NCI-H1694 (cell line): ENCODE results near the gene PAK5.

Experiments
- DNase-seq: peaks from one replicate; lab custom pipeline; 2025; lab: John Stamatoyannopoulos, UW

Gene PAK5

DNA sequence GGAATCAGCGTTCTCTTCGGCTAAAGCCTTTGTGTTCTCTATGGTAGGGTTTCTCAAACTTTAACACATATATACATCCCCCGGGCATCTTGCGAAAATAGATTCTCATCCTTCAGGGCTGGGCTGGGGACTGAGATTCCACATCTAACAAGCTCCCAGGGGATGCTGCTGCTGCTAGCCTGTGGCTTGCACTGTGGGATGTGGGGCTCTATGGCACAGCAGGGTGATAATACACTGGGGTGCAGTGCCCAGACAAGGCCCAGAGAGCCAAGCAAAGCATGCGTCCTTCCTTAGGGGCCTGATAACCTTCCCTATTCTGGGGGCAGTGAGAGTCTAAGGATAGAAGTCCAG, 222.4 kb downstream of the PAK5 start:
- no peak for DNase-seq

DNA sequence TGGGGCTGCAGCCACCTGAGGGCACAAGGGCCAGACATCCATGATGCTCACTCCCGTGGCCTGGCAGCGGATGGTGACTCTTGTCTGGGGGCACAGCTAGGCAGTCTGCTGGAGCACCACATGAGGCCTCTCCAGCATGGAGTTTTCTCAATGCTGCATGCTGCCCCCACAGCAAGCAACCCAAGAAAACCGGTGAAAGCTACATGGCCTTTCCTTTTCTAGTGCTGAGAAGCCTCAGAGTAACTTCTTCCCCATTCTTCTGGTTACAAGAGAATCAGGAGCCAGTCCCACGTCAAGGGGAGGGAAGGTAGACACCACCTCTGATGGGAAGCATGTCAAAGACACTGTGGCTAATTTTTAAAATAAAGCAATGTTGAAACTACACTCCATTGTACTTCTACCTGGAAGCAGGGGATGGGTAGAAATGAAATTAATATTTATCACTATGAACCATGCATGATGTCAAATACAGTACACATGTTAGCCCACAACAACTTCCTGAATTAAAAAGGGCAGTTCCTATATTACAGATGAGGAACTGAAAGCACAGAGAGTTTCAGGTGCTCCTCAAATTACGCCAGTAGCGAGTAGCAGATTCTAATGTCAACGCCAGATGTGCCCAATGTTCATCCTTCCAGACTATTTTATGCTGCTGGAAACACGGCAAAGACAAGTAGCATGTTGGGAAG, 223.0 kb downstream of the PAK5 start:
- DNase-seq: no peak

DNA sequence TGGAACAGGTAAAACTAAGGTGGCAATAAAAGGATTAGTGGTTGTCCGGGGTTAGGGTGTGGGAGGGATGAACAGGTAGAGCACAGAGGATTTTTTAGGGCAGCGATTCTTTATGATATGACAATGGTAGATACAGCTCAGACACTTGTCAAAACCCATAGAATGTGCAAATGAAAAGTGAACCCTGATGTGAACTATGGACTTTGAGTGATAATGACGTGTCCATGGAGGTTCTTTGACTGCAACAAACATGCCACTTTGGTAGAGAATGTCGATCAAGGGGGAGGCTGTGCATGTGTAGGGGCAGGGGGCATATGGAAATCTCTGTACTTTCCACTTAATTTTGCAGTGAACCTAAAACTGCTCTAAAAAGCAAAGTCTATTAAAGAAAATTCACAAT, 223.8 kb downstream of the PAK5 start:
- no peak for DNase-seq

DNA sequence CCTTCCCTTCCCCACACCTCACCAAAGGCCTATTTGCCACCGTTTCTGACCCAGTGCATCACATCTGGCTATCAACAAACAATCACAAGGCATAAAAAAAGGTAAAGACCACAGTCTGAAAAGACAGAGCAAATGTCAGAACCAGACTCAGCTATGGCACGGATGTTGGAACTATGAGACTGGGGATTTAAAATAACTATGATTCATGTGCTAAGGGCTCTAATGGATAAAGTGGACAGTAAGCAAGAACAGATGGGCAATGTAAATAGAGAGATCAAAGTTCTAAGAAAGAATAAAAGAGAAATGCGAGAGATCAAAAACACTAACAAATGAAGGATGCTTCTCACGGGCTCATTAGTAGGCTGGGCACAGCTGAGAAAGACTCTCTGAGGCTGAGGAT, 225.0 kb downstream of the PAK5 start:
- DNase-seq: no peak

DNA sequence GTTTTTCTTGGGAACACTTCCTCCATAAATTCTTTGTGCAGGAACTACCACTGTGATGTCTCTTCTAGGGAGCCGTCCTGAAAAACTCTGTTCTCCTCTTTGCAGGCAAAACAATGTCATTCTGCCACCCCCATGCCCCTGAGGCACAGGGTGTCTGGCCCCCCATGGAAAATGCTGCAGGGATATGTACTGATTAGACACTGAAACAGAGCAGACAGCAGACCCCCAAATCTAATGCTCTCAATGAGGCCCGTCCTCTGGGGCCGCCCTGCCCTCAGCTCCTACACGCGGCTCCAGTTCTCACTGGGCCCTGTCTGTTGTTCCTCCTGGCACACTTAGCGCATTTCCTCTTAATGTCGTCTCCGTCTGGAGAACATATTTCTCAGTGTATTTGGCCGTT, 227.0 kb downstream of the PAK5 start:
- no peak for DNase-seq

DNA sequence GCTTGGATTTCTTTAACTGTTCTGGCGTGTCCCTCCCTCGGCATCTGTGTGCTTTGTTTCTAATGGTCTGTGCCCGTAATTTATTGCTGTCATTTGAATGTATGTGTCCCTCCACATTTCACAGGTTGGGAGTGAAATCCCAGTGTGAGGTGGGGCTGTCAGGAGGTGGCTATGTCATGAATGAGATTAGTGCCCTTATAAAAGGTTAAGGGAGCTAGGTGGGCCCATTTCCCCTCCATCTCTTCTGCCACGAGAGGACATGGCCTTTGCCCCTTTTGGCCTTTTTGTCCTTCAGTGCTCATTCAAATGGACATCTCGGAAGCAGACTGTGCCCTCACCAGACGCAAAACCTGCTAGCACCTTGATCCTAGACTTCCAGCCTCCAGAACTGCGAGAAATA, 228.2 kb downstream of the PAK5 start:
- DNase-seq: no peak

DNA sequence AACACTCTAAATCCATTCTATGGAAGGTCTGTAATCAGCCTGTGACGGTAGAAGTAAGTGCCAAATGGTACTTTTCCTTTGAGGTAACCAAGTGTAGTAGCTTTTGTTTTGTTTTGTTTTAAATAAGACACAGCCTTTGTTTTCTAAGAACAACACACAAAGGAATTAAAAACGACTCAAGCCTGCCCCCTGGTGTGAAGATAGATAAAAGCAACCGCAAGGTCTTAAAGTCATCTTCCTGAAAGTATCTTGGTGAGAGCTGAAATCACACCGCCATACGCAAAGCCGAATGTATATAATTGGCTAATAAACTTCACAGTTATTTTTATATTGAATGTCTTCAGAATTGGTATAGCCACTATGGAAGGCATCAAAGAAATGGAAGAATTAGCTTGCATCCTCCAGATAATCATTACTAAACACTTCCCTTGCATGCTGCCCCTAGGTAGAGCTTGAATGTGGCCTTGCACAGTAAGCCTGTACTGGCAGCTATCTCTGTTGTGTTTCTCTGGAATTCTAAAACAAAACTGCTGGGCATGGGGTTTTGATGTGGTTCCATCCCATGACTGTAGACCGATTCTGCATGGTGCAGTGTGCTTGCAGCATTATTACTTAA, 228.9 kb downstream of the PAK5 start:
- peak; percentile 42 for DNase-seq

DNA sequence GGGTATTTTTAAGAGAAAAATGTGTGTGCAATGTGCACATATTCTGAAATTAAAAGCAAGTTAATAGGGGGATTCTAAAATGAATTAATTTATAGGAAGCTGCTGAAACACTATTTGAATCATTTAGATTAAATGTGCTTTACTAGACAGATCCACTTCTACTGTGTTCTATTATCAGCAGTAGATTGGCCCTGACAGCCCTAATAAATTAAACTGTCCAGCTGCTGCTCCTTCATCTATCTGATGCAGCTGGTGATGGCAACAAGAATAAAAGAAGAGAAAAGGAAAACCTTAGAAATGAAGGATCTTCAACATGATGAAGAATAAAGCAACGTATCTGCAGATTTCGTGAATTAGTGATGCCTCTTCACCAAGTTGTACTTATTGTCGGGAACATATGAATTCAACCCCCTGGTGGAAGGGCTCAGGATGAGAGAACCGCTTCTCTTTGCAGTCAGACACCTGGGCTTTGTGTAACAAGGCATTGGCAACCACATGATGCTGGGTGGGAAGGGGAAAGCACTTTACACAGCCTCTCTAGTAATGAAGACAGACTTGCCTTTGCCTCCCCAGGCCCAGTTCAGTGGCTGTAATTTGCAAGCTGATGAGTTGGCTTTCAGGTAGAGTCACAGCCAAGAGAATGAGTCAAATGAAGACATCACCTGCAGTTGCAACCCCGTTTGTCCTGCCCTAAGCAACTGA, 230.1 kb downstream of the PAK5 start:
- DNase-seq: no peak

DNA sequence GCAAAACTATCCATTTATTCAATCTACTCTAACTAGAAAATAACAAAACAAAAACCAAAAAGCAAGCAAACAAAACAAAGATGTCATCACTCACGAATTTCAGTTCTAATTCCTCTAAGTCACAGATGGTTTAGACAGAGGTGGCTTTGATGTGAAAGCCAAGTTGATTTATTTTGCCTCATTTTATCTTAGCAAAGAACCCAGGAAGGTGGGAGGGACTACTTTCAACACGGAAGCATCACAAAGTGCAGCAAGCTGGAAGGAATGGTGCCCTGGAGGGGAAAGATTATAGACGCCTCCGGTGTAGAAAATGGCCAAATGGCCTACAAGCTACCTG, 236.1 kb downstream of the PAK5 start:
- no peak for DNase-seq

DNA sequence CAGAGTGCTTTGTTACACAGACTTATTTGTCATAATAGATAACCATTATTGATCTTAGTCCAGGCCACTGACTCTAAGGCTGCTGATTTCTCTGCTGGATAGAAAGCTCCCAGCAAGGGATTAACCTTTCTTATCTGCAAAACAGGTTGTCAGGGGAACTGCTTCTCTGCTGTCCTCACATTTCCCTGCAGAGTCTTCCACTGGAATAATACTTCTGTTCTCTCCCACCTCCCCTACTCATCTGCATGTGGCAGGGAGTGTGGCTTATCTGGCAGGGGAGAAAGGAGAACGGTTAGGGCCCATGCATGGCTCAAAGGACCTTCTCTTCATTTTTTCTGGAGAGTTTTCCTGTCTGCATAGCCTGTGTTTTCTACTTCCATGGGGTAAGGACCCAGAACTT, 238.3 kb downstream of the PAK5 start:
- no peak for DNase-seq

DNA sequence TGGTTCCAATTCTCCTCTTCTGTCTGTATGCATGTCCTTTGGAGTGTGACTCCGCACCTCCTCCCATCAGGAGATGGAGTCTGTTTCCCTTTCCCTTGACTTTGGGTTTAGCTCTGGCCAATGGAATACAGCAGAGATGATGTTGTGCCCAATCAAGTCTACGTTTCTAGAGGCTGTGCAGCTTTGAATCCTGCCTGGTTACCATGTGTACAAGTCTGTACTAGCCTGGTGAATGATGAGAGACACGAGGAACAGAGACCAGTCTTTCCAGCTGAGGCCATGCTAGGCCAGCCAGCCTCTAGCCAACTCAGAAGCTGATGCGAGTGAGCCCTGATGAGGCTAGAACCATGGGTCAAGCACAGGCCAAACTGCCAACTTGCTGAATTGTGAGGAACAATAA, 241.3 kb downstream of the PAK5 start:
- no peak for DNase-seq

DNA sequence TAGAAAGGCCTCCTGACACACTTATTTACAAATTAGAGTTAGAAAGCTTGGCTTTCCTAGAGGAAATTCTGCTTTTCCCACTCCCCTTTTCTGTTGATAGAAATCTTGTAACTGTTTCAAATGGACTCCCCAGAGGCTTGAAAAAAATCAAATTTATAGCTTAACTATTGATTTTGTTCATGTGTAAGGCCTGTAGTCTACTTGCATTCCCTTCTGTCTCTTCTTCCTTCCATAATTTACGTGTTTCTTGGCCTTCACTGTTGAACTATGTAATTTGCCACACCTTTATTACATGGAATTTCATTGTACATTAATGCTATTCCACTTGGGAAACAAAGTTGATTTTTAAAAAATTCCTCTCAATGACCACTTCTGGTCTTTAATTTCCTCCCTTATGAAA, 243.1 kb downstream of the PAK5 start:
- no peak for DNase-seq

DNA sequence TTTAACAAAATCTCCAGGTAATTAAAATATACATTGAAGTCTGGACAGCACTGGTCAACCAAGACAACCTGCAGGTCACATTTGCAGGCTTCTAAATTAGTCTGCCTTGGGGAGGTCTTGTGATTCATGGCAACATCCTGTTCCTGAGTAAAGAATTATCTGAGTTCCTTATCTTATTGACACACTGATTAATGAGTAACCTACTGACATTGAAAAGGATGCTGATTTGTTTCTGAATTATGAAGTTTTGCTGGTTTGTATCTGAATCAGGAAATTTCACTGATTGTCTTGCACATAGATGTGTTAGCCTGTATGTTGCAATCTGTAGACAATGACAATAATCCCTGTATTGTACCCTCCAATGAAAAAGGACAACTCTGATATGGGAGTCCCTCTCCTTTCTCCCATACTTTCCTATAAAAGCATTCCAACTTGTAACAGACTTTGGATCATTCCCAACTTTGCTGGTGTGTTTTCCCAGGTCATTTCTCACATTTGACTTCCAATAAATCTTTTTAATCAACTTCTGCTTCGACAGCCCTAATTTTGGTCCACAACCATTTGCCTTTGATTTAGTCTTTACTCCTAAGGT, 244.5 kb downstream of the PAK5 start:
- no peak for DNase-seq

DNA sequence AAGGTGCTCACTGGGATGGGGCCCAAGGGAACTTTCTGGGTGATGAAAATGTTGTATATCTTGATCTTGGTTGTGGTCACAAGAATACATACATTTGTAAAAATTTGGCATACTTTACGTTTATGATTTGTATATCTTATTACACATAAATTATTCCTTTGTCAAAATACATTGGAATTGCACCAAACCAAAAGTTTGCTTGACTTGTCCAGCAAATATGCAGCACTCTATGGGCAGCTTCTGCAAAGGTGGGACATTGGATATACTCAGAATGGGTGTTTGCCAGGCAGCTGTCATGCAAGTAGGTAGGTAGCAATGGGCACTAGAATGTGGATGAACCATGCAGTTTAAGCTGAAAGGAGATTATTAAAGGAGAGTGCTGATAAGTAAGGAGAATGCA, 246.5 kb downstream of the PAK5 start:
- no peak for DNase-seq

DNA sequence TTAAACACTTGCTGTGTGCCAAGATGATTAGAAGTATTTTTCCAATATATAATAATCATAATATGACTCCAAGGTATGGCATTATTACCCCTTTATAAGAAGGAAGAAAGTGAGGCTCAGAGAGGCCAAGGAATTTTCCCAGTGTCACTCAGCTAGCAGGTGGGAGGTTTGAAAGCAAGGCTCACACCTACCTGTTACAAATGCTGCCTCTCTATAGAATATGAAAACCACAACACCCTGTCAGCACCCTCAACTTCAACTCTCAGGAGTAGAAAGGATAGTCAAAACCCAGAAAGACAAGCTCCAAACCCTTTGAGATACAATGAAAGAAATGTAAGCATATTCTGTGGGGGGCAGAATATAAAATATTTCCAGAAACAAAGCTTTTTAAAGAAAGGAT, 247.8 kb downstream of the PAK5 start:
- no peak for DNase-seq

DNA sequence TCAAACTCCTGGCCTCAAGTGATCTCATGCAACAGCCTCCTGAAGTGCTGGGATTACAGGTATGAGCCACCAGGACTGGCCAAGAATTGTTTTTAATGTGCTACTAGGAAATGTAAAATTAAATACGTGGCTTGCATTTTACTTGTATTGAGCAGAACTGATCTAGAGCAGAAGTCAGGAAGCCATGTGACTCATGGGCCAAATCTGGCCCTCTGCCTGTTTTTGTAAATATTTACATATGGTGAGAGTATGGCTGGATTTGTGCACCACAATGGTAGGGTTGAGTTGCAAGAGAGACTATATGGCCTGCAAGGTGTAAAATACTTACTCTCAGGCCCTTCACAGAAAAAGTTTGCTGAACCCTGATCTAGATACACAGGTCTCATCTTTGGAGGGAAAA, 248.7 kb downstream of the PAK5 start:
- no peak for DNase-seq

DNA sequence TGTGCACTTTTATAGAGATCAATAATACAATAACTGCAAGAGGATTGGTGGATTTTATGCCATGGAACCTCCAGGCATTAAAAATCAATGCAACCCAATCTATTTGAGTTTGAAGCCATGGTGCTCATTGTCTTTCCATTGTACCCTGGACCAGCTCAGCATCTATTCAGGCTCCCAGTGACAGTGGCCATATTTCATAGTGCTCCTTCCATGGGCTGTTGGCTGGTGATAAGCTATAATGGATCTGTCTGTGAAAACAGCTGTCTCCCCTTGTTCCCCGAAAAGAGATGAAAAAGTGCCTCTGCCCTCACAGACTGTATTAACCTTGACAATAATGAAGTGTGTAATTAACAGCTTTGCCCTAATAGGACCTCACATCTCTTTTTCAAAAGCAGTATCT, 250.2 kb downstream of the PAK5 start:
- DNase-seq: no peak

DNA sequence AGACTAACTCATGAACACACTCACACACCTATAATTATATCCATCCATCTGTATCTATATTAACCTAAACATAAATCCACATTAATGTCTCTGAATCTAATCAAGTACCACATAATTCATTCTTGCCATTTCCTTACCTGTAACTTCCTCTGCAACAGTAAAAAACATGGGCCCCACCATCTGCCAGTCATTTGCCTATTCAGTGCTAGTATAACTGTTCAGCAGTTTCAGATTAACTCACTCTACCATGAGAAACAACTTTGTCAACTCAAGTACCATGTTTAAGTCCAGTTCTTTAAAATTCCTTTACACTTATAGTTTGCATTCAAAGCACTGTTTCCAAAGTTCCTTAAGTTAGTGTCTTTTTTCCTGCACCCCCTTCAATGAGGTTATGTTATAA, 255.7 kb downstream of the PAK5 start:
- no peak for DNase-seq

DNA sequence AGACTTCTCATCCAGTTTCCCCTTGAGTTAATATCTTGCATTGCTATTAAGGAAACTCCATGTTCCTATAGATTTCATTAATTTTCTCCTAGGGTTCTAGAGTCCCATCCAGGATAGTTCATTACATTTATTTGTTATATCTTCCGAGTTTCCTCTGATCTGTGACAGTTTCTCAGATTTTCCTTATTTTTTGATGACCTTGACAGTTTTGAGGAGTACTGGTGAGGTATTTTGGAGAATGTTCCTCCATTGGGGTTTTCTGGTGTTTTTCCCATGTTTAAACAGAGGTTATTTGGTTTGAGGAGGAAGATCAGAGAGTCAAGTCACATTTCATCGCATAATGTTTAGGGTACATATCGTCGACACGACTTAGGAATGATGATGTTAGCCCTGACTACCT, 256.7 kb downstream of the PAK5 start:
- no peak for DNase-seq

DNA sequence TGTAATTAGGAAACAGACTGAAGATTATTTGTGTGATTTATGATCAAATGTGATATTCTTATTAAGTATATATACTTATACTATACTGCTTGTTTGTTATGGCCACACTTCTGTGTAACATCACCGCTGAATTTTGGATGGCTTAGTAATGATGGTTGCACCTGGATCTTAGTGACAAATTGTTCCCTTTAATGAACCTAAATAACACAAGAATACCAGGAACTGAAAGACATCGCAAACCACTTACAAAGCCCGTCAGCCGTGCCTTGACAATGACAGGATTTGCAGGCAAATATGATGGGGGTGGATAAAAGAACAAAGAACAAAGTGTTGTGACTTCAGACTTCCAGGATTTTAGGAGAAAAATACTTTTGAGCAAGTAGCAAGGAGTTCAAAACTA, 257.4 kb downstream of the PAK5 start:
- DNase-seq: no peak

DNA sequence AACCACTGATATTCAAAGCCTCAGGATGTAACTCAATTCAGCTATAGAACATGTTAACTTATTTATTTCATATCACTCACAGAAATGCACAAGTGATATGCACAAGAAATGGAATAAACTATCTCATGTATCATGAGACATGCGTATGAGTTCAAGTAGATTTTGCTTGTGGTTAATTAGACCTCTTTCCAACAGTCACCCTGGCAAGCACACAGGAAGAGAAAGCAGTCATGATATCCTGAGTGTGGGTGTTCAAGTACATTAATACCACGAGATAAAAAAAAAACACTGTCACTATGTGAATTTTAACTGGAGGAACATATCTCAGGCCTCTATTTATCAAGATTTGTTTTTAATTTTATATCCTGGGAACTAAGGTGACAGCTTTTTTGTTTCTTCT, 260.3 kb downstream of the PAK5 start:
- DNase-seq: no peak

DNA sequence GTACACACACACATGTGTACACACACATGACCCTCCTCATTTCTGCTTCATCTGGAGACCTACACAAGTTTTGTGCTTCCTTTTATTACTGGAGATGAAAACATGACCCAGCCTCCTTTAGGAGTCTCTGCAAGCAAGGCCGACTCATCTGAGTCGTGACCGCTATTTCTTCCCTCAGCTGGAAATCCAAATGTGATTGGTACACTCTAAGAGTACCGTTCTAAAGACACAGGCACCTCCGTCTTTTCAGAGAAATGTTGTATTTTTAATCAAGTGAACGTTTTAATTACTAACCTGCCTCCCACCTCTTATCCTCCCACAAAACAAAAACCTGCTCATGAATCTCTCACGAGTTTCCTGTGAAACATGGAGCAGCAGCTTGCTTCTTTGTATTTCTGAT, 261.5 kb downstream of the PAK5 start:
- no peak for DNase-seq

DNA sequence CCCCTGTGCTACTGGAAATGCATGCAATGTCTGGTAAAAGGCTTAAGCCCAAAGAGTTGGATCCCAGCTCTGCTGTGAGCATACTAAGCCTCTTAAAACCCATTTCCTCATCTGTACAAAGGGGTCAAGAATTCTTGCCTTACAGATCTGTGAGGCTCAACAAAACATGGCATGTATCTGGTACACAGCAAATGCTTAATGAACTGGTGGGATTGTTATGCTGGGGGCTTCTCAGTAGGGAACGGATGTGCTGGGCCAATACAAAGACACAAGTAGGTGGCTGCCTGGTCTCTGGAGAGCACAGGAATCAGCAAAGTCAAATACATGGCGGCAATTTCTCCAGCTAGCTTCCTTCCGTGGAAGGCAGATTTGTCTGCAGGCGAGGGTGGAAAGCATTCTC, 262.2 kb downstream of the PAK5 start:
- DNase-seq: no peak

DNA sequence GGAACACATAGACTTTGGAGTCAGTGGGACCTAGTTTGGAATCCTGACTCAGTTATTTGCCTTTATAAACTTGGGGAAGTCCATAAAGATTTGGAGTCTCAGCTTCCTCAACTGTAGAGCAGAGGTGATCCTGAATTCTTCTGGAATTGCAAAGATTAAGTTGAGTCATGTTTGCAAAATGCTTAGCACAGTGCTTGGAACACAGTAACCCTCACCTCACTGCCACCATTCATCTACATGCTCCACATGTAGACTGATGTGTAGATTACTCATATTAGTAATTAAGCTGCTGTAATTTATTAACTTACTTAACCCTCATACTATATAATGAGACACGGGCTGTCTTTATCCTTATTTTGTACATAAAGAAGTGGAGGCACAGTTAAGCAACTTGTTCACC, 263.0 kb downstream of the PAK5 start:
- DNase-seq: no peak
